Skin epidermis (tissue), 12 donors: Measurements from ENCODE around the gene VARS2.
A peak's percentile ranks its signal among the peaks of the same experiment; 100 is the strongest.
"Not testable (repeated sequence)": the region's sequence is repeated elsewhere in the genome, so short reads cannot be mapped to it uniquely, and the experiment has no call there.

Experiments
- H3K27ac ChIP-seq, 21 experiments: fragments of 200-600 bp; sonication (generic) in 11 of 21; one replicate each; pipeline ENCODE4 v1.5.0; 2020; ENCODE audit warnings: mild to moderate bottlenecking in 3 of 21, inconsistent platforms in 2 of 21, moderate library complexity in 2 of 21
- H3K4me3 ChIP-seq, 7 experiments: fragments of 200-600 bp; sonication (generic) in 2 of 7; one replicate each; pipeline ENCODE4 v1.5.0; 2020; ENCODE audit warnings: inconsistent platforms in 2 of 7, mild to moderate bottlenecking in 2 of 7, moderate library complexity in 1 of 7

Gene VARS2

GRCh38 chr6:30951907-30952469 is 38.0 kb downstream of the VARS2 start:
- Histone ChIP-seq H3K27ac (no peak overlapping the region), H3K4me3 (no peak overlapping the region)

GRCh38 chr6:30954631-30955366 is 40.8 kb downstream of the VARS2 start:
- H3K4me3 ChIP-seq: peak overlapping the region in 6 of 7 experiments; percentile 28 to 48 (median 39)
- H3K27ac ChIP-seq: peak overlapping the region in 11 of 21 experiments; percentile 2 to 78 (median 61)

DNA sequence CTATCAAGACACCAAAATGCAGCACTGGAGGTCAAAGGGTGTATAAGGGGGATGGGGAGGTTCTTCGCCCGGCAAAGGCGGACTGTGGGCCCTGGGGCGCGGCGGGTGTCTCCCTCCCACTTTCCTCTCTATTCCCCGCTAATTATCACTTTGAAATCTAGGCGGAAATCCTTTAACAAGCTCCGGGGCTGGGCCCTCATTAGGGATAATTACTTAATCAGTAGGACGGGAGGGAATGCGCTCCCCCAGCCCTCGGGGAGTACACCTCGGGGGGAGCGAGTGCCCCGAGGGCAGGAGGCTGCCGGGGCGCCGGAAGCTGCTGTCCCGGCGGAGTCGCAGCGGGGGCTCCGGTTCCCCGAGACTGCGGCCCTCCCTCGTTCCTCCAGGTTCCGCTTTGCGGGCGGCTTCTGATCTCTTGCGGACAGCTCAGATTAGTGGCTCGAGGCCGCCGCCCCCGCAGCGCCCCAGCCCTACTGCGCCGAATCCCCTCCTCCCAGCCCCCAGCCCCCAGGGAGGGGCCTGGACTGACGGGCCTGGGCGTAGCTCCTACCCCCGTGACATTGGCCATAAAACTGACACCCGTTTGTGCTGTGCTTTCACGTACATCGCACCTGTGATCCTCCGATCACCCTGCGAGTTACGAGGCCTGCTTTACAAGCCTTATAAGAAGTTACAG is 41.5 kb downstream of the VARS2 start:
- peak overlapping the region; percentile 28 to 48 (median 38) for H3K4me3 ChIP-seq
- peak overlapping the region in 20 of 21 experiments; percentile 2 to 78 (median 35) for H3K27ac ChIP-seq

- H3K4me3 ChIP-seq: no peak overlapping the region
- H3K27ac ChIP-seq: no peak overlapping the region
These were observed 43.7 kb downstream of the VARS2 start for GRCh38 chr6:30957716-30958115.

DNA sequence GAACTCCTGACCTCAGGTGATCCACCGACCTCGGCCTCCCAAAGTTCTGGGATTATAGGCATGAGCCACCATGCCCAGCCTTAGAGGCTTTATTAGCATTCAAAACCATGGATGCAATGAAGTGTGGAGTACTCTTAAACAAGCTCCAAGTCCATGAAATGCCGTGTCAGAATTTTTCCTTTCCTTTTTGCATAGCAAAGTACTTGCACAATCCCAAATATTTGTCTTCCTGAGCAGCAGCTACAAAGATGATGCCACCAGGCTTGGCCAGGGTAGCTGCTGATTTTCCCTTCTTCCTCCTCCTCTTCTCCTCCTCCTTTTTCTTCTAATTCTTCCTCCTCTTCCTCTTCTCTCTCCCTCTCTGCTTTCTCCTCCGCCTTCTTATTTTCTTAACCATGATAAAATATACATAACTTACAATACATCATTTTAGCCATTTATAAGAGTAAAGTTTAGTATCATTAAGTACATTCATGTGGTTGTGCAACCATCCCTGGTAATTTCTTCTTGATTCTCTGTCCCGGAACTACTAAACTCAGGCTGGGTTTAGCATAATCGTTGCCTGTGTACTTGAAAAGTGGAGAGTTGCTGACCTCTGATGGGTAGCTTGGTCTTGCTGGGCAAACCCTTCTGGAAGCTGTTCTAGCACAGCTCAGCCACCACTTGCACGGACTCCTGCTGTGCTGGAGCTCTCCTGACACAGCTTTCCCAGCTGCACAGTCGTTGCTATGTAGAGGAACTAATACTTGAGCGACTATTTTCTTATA is 47.1 kb downstream of the VARS2 start:
- Histone ChIP-seq H3K27ac (no peak overlapping the region), H3K4me3 (no peak overlapping the region)

DNA sequence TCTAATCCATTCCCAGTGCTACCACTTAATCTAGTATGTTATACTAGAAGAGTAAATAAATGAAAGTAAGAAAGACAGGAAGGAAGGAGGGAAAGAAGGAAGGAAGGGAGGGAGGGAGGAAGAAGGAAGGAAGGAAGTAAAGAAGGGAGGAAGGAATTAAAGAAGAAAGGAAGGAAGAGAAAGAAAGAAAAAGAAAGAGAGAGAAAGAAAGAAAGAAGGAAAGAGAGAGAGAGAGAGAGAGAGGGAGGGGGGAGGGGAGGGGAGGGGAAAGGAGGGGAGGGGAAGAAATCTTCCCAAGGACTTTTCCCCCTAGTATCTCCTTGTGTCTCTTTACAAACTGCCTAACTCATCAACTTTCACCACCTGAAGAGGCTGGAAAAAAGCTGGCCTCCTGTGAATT is 48.7 kb downstream of the VARS2 start:
- H3K4me3 ChIP-seq: no peak overlapping the region
- no peak overlapping the region for H3K27ac ChIP-seq

- Histone ChIP-seq H3K27ac (no peak overlapping the region), H3K4me3 (no peak overlapping the region)
These were observed 49.6 kb downstream of the VARS2 start for GRCh38 chr6:30963641-30964040.

- H3K27ac ChIP-seq: no peak overlapping the region
- no peak overlapping the region for H3K4me3 ChIP-seq
These were observed 50.0 kb downstream of the VARS2 start for GRCh38 chr6:30964075-30964474.

- no peak overlapping the region for H3K4me3 ChIP-seq
- no peak overlapping the region for H3K27ac ChIP-seq
These were observed 51.1 kb downstream of the VARS2 start for GRCh38 chr6:30965140-30965601.

DNA sequence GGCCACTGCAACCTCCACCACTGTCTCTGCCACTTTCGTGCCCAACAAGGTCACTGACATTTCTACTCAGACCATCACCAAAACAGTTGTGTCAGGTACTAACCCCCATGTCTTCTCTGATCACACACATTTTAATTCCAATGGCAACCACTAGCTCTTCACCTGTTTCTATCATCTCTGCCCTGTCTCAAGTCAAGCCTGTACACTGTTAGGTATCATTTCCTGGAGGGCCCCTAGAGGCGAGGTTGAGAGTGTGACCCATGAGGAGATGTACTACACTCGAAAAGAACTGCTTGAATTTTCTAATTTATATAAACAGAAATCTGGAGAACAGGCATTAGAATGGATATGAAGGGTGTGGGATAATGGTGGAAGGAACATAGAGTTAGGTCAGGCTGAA is 52.1 kb downstream of the VARS2 start:
- Histone ChIP-seq H3K4me3 (no peak overlapping the region), H3K27ac (no peak overlapping the region)

DNA sequence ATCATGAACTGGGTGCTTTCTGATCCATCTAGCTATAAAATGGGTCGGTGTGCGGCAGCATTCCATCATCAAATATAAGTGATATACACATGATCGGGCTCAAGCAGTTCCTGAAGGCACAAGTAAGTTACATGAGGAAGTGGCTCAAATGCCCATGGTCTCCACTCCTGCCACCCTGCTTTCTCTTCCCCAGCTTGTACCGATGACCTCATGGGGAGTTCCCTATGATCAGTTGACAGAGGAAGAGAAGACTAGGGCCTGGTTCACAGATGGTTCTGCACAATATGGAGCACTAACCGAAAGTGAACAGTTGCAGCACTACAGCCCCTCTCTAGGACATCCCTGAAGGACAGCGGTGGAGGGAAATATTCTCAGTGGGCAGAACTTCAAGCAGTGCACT is 55.1 kb downstream of the VARS2 start:
- H3K4me3 ChIP-seq, H3K27ac ChIP-seq: not testable (repeated sequence)

DNA sequence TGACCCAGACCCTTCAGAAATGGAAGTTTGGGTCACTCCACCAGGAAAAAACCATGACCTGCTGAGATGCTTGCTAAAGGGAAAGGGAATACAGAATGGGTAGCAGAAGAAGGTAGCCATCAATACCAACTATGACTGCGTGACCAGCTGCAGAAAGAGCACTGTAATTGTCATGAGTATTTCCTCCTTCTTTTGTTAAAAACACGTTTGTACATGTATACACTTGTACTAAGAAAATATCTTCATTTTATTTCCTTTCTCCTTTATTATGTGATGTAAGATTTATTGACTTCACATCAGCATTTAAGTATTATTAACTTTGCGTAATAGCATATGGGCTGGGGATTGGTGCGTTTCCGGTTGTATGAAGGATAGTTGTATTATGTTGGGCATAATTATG is 56.9 kb downstream of the VARS2 start:
- H3K27ac ChIP-seq: no peak overlapping the region

GRCh38 chr6:30972816-30973215 is 58.8 kb downstream of the VARS2 start:
- Histone ChIP-seq H3K27ac (no peak overlapping the region), H3K4me3 (no peak overlapping the region)

More for the DNA sequence above, 56.9 kb downstream of the VARS2 start:
- no peak overlapping the region for H3K4me3 ChIP-seq

DNA sequence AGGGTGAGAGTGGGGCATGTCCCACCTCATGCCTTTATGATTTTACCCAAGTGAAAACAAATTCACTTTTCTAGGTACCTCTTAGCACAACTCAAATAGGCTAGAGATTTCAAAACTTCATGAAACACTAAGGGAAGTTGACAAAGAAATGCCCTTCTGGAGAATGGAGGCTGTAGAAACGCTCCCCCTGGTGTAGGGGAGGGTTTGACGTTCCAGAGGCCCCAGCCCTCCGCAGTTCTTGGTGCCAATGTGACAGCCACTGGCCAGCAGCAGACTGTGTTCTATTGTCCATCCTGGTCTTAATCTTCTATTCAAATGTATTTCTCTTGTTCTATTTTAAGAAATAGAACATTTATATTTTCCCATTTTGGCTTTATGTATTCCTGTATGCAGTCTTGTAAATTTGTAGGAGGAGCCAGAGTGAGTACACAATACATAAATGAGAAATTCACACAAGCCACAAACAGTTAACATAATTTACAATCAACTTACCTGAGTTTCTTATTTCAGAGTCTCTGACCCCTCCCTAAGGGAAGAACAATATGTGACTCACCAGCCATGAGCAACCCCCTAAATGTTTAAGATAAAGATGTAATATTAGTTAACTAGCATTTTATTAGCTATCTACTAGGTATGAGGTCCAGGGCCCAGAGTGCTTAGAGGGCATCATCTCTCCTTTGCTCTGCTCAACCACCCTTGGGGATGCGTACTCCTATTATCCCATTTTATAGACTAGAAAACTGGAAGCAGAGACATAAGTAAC is 60.6 kb downstream of the VARS2 start:
- Histone ChIP-seq H3K27ac (no peak overlapping the region), H3K4me3 (no peak overlapping the region)
